Transverse colon (tissue), 4 donors: ENCODE data around the gene AMPD3.

Experiments
- CTCF ChIP-seq, 5 experiments: fragments of 200-600 bp in 3 of 5; fragments of 450-650 bp in 2 of 5; sonication (generic) in 3 of 5; IDR thresholded peaks; 1 replicate in 2 of 5; 2 replicates in 3 of 5; pipeline ENCODE4 v1.5.1; 2016 to 2017; ENCODE audit warnings: antibody characterized with exemption in 5 of 5, inconsistent platforms in 3 of 5, mild to moderate bottlenecking in 2 of 5, moderate library complexity in 1 of 5
- EP300 ChIP-seq: sonication (generic); formaldehyde crosslinking; IDR thresholded peaks from one replicate; pipeline ENCODE4 v1.6.1; 2017; ENCODE audit warnings: antibody characterized with exemption, low read depth
- POLR2A ChIP-seq: fragments of 450-650 bp; IDR thresholded peaks from one replicate; pipeline ENCODE4 v1.6.1; 2016; ENCODE audit warnings: antibody characterized with exemption, mild to moderate bottlenecking, moderate library complexity
- POLR2AphosphoS5 ChIP-seq, 3 donors: sonication (generic); formaldehyde crosslinking; IDR thresholded peaks; one replicate each; pipeline ENCODE4 v1.6.1; 2016; ENCODE audit warnings: antibody characterized with exemption in 3 of 3

GRCh38 chr11:10455637-10456487, 798 bp downstream of the AMPD3 start:
- no peak for TF ChIP-seq CTCF (IDR thresholded peaks at IDR 0.05)
- TF ChIP-seq POLR2AphosphoS5 (IDR thresholded peaks at IDR 0.05), result peak in 2 of 3 donors; percentile 65 to 73
- no peak for TF ChIP-seq EP300
- TF ChIP-seq POLR2A, result peak; percentile 52
